HG03442 (cell line): ENCODE measurements around the gene DGKI.

Experiments used
- ATAC-seq: cut with Tn5 transposase; IDR thresholded peaks from one replicate; pipeline ENCODE4 v1.9.1; 2021; ENCODE audit warnings: mild to moderate bottlenecking, moderate library complexity; ENCODE audit not compliant: unreplicated experiment

Gene DGKI

DNA sequence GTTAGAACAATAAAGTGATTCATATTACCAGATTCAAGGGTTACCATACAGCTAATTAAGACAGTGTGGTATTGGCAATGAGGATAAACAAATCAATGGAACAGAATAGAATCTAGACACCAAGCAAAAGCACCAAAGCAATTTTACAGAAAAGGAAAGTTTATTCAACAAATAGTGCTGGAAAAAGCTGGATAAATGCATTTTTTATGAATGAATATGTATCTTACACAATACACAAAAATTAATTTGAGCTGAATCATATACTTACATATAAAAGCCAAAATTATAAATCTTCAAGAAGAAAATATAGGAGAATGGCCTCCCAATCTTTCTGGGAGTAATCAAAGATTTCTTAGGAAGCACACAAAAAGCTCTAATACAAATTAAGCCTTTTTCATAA is 282.8 kb downstream of the DGKI start:
- no peak for ATAC-seq

DNA sequence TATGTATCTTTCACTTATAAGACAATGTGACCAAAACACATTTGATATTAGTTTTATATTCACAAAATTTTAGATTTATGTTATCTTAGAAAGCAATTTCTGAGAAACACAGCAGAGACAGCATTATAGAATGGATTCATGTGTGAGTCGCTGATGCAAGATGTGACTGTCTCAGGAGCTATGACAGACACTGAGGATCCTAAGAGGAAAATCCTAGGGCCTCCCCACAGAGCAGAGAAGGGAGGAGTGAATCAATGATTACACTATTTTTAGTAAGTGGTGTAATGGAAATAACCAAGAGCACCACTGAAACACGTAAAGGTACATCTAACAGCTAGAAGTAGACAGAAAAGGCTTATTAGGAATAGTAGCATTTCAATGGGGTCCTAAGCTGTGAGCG is 299.3 kb downstream of the DGKI start:
- ATAC-seq, result no peak

DNA sequence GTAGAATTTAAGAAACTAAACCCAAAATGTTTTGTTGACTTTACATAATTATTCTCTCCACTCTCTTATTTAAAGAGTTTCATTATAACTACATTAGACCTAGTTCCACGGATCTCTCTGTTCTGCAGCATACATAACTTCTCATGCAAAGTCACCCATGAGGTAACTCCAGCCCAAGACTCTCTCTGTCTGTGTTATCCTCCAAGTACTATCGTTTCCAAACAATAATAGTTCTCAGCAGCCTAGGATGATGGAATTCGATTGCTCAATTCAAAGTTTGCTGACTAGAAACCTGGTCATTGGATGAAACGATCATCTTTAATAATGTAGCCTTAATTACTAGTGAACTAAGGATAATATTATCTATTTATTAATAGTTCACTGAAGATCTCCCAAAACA is 300.1 kb downstream of the DGKI start:
- no peak for ATAC-seq

DNA sequence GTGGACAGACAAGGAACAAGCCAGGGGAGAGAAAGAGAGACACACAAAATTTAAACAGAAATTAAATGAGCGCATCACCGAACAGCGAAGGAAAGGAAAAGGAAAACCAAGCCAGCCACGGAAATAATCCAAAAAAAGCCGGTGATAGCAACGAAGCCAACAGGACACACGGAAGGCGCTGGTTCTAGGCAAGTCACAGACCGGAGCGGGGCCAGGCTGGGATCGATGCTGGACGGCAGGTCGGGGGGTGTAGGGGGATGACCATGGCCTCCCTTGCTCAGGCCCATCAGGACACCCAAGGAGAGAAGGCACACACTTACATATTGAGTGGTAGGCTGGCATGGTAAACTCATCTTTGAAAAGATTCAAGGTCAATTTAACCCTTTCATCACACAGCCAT is 300.8 kb downstream of the DGKI start:
- no peak for ATAC-seq

DNA sequence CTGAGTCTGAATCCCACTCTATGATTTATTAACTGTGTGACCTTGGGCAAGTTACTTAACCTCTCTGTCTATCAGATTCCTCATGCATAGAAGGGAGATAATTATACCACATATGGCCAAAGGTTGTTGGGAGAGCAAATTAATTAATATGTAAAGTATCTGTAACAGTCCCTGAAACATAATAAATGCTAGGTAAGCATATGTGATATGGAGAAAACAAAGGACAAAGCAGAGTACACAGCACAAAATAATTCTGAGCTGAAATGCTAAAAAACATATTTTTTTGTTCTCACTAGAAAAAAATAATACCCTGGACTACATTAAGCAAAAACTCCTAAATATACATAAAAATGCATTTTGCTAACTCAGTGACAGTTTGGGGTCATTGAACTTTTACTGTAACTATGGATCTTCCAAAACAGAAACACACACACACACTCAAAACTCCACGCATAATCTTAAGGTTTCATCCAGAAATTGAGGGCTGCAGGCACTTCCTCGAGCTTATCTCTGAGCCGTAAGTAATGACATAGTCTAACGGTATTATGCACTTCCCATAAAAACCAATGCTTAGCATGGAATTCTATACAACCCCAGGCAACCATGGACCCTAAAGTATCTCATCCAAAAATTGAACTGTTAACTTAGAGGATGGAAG is 301.6 kb downstream of the DGKI start:
- no peak for ATAC-seq

DNA sequence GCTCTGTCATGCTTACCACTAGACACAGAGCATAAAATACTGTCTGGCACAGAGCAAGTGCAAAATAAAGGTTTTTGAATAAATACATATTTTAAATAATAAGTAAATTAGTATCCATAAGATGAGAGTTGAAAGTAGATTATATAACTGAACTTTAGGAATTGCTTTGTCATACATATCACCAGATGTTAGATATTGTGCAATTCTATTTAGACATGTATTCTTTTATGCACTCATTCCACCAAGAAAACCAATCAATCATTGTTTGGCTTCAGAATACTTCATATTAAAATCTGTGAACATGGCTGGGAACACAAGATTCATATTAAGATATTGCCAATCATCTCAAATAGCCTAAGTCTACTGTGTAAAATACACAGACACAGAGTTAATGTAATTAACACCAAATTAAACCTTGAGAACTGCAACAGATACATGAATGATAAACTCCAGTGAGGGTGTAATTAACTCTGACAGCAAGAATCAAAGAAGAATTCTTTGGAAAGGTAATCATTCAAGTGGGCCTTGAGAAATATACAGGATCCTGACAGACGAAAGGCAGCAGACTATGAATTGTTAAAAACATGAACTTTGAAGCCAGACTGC is 302.2 kb downstream of the DGKI start:
- no peak for ATAC-seq

DNA sequence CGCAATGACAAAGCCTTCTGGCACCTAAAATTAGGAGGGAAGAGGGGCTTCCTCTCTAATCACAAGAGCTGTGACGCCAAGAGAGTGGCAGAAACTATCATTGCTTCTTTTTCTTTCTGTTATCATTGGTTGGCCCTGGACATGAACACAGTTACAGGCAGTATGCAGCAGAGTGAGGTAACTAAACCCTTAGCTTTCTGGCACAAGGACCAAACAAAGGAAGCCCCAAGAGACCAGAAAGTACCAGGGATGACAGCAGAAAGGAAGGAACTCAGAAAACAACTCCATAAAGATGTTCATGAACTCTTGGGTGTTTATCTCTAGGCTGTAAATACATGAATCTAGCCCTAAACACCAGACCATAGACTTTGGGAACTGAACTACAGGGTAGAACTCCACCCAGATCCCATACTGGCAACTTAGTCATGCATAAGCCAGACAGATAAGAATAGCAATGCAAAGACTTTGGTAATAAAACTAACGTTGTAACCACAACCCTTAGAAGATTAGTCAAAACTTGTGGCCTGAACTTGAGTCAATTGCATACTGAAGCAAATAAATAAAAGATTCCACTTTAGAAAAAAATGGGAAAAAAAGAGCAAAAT is 307.6 kb downstream of the DGKI start:
- ATAC-seq, result no peak

DNA sequence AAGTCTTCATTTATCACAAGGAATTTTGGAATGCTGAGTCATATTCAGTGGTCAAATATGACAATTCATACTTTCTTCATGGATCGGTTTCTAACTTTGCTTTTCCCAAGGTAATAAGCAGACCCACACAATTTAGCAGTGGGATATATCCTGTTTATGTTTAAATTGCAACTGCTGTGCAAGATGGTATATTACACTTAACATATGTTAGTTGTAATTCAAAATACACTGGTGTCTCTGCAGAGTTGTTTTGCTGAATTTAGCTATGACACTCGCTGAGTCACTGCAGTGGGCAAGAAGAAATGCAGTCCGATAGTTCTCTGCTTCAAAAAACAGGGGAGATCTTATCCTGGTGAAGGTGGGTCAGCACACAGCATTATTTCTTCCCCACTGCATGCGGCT is 308.4 kb downstream of the DGKI start:
- no peak for ATAC-seq

DNA sequence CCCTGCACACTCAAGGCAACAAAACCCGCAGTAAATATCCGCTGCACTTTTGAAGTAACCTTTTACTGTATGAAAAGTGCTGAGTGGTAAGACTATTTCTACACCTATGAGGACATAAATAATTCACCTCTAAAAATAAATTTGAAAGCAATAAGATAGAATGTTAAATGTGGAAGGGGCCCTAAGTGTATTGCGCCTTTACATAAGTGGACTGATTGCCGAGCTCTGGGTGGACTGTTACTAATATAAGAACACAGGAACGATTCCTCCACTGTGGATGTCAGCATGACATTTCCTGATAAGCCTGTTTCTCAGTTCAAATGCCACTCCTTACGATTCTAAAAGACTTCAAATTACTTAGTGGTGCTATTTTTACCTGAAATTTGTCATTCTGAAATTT is 311.2 kb downstream of the DGKI start:
- no peak for ATAC-seq

DNA sequence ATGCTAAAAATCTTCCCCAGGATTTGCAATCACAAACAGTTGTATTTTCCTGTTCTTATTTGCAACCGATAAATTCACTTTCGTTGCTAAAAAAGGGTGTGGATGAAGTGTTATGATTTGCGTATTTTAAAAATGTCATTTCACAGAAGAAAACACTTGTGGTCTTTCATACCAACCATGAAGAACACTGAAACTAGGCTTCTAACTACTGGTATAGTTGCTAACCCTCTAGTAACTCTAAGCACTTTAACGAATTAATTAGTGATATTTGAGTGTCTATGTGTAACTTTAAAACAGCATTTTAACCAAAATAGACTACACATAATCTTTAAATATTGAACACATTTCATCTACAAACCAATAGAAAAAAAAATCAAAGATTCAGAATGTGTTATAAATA is 315.1 kb downstream of the DGKI start:
- no peak for ATAC-seq

DNA sequence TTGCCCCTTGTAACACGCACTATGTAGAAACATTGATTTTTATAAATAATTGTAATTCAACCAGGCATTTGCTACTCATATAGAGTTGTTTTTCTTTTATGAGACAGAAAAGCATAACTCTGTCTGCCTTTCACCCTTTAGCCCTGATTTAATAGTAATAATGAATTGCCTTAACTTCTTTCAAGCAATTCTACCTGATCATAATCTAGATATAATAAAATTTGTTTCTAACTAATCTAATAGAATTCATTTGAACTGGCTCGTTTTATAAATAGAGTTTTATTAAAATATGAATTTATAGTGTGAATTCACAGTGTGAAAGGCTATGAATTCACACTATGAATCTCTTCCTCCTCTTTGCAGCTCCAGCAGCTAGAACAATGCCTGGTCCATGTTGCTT is 319.1 kb downstream of the DGKI start:
- no peak for ATAC-seq

DNA sequence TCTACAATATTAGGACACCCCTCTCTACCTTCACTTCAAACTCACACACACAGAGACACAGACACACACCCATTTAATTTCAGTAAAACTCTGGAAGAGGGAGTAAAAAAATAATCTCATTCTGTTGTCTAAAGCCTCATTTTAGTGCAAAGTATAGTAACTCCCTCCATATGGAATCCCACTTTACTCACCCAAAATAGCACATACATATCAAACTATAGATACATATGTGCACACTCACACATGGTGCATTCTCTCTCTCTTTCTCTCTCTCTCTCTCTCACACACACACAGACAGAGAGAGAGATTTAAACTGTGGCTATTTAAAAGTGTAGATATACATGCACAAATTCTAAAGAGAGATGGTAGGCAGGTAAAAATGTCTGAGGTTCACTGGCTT is 323.6 kb downstream of the DGKI start:
- ATAC-seq, result no peak

DNA sequence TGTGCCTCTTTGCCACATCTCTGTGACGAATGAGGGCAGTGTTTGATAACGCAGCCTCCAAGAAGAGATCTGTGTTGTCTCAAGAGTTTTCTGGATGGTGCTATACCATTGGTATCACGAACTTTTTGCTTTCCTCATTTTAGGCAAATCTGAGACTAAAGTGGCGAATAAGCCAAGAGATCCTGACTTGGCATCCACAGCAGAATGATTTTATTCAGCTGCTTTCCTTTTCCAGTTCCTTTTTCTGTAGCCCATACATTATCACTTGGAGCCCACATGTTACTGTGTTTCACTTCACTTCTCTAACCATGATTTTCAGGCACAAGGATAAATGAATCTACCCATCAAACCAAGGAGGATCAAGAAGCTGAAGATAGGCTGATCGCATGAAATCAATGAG is 325.3 kb downstream of the DGKI start:
- ATAC-seq, result no peak

DNA sequence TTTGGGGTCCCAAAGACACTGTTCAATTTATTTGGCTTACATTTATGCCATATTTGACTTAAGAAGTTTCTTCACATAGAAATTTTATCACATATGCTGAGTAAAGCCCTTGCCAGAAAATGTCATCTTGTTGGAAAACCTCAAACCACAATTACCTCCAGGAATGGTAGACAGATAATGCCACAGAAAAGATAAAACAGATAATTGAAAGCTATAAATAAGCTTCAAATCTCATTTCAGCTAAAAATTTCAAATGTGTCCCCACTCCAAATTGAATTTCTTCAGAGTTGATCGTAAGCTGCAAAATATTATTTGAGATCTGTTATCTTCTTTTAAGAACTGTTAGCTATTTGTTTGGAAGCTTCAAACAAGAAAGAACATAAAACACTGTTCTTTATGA is 326.8 kb downstream of the DGKI start:
- no peak for ATAC-seq

DNA sequence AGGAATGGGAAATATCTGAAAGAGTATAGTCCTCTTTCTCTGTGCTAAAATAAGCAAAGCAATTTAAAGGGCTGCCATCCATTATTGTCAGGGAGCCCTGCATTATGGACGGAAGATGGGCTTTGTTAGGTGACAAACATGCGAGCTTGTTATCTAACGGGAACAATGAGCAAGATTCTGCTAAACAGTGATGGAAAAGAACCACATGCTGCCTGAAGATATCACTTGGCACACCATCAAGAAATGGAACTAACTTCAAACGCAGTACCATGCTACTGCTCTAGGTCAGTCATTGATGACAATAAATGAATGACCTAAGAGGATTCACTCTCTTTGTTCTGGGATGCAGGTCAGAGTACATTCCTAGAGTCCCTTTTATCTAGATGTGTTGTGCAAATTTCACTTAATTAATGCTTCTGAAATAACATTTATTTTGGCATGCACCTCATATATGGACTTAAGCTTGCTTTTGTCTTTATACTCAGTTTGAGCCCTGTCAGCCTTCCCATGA is 327.5 kb downstream of the DGKI start:
- ATAC-seq, result no peak

DNA sequence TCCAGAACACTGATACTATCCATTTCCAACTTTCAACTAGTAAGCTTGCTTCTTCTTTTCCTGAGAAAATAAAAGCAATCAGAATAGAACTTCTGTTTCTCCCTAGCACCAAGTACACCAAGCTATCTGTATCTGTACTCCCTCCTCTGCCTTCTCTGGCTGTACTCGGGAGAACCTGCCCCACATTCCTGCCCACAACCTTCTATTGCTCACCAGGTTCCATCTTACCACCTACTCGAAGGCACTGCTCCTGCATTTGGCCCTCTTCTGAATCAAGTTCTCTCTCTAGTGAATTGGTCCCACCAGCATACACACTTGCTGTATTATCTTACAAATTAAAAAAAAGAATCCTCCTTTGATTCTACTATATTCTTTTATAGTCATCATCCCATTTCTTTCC is 333.7 kb downstream of the DGKI start:
- ATAC-seq, result no peak

DNA sequence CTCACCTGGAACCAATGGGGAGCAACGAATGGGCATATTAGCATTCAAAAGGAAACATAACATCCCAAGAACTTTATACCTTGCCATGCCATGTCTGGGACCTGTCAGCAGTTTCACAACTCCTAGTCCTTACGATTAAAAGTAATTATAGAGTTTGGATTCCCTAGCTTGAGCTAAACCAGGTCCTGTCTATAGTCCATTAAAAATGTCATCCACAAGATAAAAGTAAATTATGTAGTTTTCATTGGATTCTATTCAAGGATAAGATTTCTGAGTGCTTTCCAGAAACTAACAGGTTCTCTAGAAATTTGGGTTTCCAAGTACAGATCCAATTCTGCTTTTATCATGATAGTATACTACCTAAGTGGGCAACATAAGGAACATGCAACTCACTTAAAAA is 339.7 kb downstream of the DGKI start:
- ATAC-seq, result no peak

DNA sequence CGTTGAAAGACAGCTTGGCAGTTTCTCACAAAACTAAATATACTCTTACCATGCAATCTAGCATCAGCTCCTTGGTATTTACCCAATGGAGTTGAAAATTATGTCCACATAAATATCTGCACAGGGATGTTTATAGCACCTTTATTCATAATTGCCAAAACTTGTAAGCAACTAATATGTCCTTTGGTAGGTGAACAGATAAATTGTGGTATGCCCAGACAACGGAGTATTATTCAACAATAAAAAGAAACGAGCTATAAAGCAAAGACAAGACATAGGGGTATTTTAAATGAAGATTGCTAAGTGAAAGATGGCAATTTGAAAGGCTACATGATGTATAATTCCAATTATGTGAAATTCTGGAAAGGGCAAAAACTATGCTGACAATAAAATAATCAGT is 340.7 kb downstream of the DGKI start:
- no peak for ATAC-seq

DNA sequence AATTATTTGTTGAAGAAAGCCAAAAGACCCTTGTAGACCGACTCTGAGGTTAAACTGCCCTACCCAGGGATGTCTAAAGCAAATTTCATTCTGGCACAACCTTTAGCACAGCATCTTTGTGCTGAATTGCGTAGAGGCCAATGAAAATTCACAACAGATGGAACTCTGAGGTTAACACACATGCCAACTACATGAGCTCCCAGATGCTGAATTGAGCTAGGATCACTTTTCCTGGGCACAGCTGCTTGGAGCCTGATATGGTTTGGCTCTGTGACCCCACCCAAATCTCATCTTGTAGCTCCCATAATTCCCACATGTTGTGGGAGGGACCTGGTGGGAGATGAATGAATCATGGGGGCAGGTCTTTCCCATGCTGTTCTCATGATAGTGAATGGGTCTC is 345.2 kb downstream of the DGKI start:
- ATAC-seq, result no peak

DNA sequence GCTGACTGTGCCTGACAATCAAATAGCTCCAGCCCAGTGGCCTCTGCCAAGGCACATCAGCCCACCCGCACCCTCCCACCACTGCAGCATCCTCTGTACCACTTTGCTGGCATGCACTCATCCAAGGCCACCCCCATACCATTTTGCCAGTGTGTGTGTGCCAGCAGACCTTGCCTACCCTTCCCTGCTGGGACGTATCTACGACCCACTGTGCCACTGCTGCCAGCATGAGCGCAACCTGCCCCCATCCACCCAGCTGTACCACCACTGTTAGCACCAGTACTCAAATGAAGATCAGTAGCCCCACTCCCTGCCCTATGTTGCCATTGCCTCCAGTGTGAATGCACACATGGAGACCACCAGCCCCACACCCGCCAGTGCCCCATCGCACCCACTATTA is 353.9 kb downstream of the DGKI start:
- ATAC-seq, result no peak

DNA sequence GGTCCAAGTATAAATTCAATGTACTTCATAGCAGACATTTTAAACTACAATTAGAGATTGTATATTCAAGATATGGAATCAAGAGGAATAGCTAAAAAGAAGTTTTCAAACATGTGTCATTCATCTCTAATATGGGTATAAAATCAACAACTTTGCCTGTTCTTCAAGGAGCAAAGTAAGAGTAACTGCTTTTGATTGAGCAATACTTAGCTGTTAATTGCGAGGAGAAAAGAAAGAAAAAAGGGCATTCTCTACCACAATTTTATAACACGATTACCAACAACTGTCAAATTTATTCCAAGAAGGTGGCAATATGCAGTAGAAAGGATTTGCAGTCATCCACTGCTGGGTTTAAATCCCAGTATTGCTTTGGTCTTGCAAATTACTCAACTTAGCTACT is 356.9 kb downstream of the DGKI start:
- ATAC-seq, result no peak

DNA sequence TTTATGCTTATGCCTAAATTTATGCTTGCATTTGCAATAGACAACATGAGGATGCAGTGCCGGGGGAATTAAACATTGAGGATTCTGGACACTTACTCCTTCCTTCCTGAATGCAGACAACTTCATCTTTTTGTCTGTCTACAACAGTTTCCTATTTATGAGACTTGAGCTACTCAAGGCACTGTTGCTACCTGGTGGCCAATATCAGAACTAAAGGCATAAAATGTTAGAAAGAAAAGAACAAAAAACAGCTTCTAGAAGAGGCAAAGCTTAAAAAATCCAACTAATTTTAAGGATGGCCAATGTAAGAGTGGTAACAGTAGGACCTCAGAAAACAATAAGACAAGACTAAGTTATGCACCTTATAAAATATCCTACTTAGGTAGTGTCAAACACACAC is 358.7 kb downstream of the DGKI start:
- no peak for ATAC-seq

DNA sequence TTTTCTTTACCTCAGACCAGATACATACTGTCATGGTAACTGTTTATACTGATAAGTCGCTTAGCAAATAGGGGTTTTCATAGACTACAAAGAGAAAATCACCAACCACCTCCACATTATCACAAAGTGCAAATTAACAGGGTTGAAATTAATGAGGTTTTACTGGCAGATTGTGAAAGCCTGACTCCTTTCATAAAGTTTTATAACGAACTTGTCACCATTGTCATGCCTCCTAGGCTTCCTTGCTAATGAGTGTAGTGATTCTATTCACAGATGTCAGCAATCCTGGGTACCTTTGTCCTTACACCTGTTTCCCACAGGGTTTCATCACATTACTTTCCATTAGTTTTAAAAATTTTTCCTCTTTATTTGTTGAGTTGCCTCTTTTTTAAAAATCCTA is 361.0 kb downstream of the DGKI start:
- ATAC-seq, result no peak
